Tibial artery (tissue), 4 donors: ENCODE measurements around the gene STKLD1.

ENCODE experiments used
- DNase-seq, 2 donors: peaks; one replicate each; pipeline ENCODE4 v3.0.0-alpha.2; 2019
- H3K27ac ChIP-seq, 2 donors: fragments of 200-600 bp; sonication (generic) in 1 of 2; 1 replicate in 1 of 2; 2 replicates in 1 of 2; pipeline ENCODE4 v1.5.1; 2018 to 2019; ENCODE audit warnings: mild to moderate bottlenecking in 1 of 2
- H3K27me3 ChIP-seq, 2 donors: fragments of 200-600 bp; sonication (generic) in 1 of 2; one replicate each; pipeline versions ENCODE4 v1.5.1 to v1.6.0; 2016 to 2019
- H3K36me3 ChIP-seq, 3 donors: fragments of 200-600 bp; sonication (generic) in 2 of 3; one replicate each; pipeline ENCODE4 v1.5.1; 2016 to 2019; ENCODE audit warnings: mild to moderate bottlenecking in 2 of 3
- H3K4me1 ChIP-seq, 4 donors: fragments of 200-600 bp; sonication (generic) in 2 of 4; 1 replicate in 3 of 4; 2 replicates in 1 of 4; pipeline ENCODE4 v1.5.1; 2016 to 2019
- H3K4me3 ChIP-seq, 2 donors: fragments of 200-600 bp; sonication (generic) in 1 of 2; 1 replicate in 1 of 2; 2 replicates in 1 of 2; pipeline ENCODE4 v1.5.1; 2018 to 2019; ENCODE audit warnings: mild to moderate bottlenecking in 2 of 2
- H3K9me3 ChIP-seq, 3 donors: fragments of 200-600 bp; sonication (generic) in 1 of 3; one replicate each; pipeline ENCODE4 v1.5.1; 2016 to 2019
- intact Hi-C: fragments of 100-400 bp; cut with DNase I; formaldehyde crosslinking; loops from one replicate; pipeline ENCODE4 v1.15.0; 2023; ENCODE audit warnings: low total_unique reads
- TF ChIP-seq, protein P1 (sequence below), 2 experiments: fragments of 200-600 bp in 1 of 2; fragments of 450-650 bp in 1 of 2; IDR thresholded peaks; one replicate each; pipeline ENCODE4 v1.5.1; 2017 to 2019; ENCODE audit warnings: antibody characterized with exemption in 2 of 2, mild to moderate bottlenecking in 1 of 2, moderate library complexity in 1 of 2

STKLD1 gene

DNA sequence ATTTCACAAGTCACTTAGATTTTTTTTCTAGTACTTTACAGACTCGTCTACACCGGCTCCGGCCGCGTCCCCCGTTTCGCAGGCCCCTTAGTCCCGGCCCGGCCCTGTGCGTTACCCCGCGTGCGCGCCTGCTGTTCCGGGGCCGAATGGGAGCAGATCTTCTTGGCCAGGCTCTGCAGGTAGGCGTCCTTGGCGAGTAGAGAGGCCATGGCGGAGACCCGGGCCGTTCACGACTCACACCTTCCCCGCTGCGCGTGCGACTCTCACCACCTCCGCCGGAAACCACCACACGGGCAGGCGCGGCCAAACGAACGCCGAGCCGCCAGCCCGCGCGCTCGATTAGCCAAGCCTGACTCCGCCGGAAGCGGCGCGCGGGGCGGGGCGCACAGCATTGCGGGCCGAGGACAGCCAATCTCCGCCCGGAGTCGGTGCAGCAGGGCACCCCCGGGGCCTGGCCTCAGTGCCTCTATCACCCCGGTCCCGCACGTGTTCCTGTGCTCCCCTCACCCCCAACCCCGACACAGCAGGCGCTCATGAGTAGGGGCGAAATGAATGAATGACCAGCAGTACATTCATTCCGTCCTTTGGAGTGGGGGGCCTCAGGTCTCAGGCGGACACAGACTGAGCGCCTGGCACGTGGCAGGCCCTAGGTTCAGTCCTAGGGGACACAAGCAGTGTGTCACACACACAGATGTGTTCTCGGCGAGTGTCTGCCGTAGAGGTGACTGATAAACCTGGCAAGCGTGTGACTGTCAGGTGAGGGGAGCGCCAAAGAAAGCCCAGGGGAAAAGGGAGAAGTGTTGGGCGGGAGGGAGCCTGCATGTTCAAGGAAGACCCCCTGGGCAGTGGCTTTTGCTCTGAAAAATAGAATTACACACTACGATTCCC is 40.0 kb upstream of the STKLD1 start, which contains the start of gene SURF6:
SURF6 (minus strand) TSS at position 265 of the 888 bp plus-strand sequence; CDS start at position 209, 56 bp downstream.
- TF ChIP-seq, protein P1, sequence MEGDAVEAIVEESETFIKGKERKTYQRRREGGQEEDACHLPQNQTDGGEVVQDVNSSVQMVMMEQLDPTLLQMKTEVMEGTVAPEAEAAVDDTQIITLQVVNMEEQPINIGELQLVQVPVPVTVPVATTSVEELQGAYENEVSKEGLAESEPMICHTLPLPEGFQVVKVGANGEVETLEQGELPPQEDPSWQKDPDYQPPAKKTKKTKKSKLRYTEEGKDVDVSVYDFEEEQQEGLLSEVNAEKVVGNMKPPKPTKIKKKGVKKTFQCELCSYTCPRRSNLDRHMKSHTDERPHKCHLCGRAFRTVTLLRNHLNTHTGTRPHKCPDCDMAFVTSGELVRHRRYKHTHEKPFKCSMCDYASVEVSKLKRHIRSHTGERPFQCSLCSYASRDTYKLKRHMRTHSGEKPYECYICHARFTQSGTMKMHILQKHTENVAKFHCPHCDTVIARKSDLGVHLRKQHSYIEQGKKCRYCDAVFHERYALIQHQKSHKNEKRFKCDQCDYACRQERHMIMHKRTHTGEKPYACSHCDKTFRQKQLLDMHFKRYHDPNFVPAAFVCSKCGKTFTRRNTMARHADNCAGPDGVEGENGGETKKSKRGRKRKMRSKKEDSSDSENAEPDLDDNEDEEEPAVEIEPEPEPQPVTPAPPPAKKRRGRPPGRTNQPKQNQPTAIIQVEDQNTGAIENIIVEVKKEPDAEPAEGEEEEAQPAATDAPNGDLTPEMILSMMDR (IDR thresholded peaks at IDR 0.05): no peak
- intact Hi-C loops: loop anchor here (10.0 kb wide), 2 partner anchors 149 to 311 kb away; no protein-coding TSS in a partner anchor
- peak; percentile 85 to 93 for DNase-seq
- Histone ChIP-seq H3K4me3 (peak within 1 kb of the TSS; percentile 87 to 95), H3K27me3 (no peaks in the 10 kb centered on the region), H3K9me3 (no peaks in the 10 kb centered on the region), H3K36me3 (peaks cover 39 to 63% (median 50%) of the 10 kb centered on the region in 3 donors), H3K4me1 (peaks cover 0 to 32% (median 24%) of the 10 kb centered on the region in 4 donors), H3K27ac (peak within 1 kb of the TSS; percentile 71 to 73)

DNA sequence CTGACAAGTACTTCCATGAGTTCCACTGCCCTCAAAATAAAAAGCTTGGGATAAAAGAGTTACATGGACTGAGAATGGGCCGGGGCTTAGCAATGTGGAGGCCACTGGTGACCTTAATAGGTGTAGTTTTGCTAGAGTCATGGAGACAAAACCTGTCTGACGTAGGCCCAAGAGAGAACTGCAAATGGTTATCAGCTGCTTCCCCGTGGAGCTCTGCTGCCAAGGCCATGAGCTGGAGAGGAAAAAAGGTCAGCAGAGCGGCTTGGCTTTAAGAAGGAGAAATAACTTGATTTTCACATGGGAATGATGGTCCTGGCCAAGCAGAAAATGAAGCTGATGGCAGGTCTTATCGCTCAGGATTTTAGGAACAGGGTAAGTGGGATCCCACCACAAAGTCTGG is 36.5 kb upstream of the STKLD1 start:
- H3K27me3 ChIP-seq: no peaks in the 10 kb centered on the region
- no peaks in the 10 kb centered on the region for H3K9me3 ChIP-seq
- H3K36me3 ChIP-seq: peaks cover 22 to 63% (median 51%) of the 10 kb centered on the region in 3 donors
- intact Hi-C loops: loop anchor here (10.0 kb wide), 2 partner anchors 145 to 315 kb away; no protein-coding TSS in a partner anchor
- H3K4me3 ChIP-seq: no peak overlapping the region
- no peak overlapping the region for H3K27ac ChIP-seq
- no peak for DNase-seq
- TF ChIP-seq, protein P1 (IDR thresholded peaks at IDR 0.05): no peak
- H3K4me1 ChIP-seq: peaks cover 0 to 18% (median 16%) of the 10 kb centered on the region in 4 donors

DNA sequence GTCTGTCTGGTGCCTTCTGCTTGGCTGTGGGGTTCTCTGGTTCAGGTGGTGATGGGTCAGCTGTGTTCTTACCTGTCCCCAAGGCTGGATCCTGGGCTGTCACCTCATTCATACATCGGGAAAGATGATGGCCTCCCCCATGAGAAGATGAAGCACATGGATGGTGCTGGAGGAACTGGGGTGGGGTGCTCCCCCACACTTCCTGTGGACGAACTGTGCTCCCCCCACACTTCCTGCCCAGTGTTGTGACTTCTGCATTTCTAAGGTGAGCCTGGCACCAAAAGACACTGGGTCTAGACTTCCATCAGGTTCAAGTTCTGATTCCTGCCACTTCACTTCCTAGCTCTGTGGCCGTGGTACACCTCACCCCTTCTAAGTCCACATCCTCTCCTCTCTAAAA is 35.9 kb upstream of the STKLD1 start:
- Histone ChIP-seq H3K27ac (no peak overlapping the region), H3K4me3 (no peak overlapping the region), H3K36me3 (peaks cover 28 to 68% (median 58%) of the 10 kb centered on the region in 3 donors), H3K4me1 (peaks cover 0 to 12% (median 10%) of the 10 kb centered on the region in 4 donors), H3K9me3 (no peaks in the 10 kb centered on the region), H3K27me3 (no peaks in the 10 kb centered on the region)
- TF ChIP-seq, protein P1 (IDR thresholded peaks at IDR 0.05): no peak
- intact Hi-C loops: no loop called here
- no peak for DNase-seq

DNA sequence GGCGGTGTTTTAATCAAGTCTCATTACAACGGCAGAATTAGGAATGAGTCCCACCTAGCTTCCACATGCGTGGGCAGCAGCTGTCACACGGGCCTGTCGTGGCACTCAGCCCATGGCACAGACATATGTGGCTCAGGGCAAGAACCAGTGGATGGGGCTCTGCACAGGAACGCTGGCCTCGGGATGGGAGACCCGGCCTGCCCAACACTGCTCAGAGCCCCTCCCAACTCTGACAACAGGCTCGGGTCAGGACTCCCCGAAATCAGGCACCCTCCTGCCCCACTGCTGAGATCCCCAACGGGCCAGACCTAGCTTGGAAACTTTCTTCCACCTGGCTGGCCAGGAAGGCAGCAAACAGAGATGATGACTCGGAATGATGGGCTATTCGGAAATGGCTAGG is 35.2 kb upstream of the STKLD1 start:
- no peak overlapping the region for H3K27ac ChIP-seq
- no peak overlapping the region for H3K4me3 ChIP-seq
- H3K9me3 ChIP-seq: no peaks in the 10 kb centered on the region
- H3K27me3 ChIP-seq: no peaks in the 10 kb centered on the region
- intact Hi-C loops: no loop called here
- TF ChIP-seq, protein P1 (IDR thresholded peaks at IDR 0.05): no peak
- peaks cover 33 to 75% (median 64%) of the 10 kb centered on the region in 3 donors for H3K36me3 ChIP-seq
- peaks cover 0 to 12% (median 9%) of the 10 kb centered on the region in 4 donors for H3K4me1 ChIP-seq
- no peak for DNase-seq

DNA sequence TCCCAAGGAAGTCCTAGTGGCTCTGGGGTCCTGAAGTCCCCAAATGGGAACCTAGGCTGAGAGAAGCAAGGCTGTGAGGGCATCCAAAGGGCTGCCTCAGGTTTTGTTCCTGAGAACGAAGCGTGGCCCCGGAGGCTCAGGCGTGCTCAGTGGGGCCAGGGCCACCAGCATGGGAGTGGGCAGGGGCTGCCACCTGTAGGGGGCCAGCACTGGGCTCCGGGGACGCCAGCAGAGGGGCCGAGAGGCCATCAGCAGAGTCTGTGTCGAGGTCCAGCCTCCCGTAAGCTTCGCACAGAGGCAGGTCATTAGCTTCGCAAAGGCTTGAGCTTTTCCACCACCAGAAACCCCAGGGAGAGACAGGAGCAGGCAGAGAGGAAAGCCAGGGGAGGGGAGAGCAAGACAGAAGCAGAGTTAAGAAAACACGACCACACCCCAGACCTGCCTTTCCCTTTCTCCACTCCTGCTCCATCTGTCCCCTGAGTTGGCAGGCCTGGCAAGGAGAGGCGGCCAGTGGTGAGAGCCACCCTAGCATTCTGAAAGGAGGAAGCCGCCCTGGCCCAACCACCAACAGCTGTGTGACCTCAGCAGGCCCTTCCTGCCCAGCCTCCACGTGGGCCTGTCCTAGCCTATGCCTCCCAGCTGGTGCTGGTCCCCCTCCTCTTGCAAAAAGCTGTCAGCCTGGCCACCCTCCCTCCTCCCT is 34.6 kb upstream of the STKLD1 start:
- TF ChIP-seq, protein P1 (IDR thresholded peaks at IDR 0.05): no peak

More for the DNA sequence above, 34.6 kb upstream of the STKLD1 start:
- Histone ChIP-seq H3K27me3 (no peaks in the 10 kb centered on the region), H3K27ac (no peak overlapping the region), H3K9me3 (no peaks in the 10 kb centered on the region), H3K36me3 (peaks cover 33 to 76% (median 65%) of the 10 kb centered on the region in 3 donors), H3K4me1 (peaks cover 0 to 15% (median 12%) of the 10 kb centered on the region in 4 donors), H3K4me3 (no peak overlapping the region)
- intact Hi-C loops: no loop called here
- peak in 1 of 2 donors; percentile 71 for DNase-seq
